H1 (cell line): ENCODE data around the gene TIMP3.

Experiments
- BCL11A ChIP-seq, 2 experiments: IDR thresholded peaks; one replicate each; pipeline ENCODE4 v1.6.1; 2011; ENCODE audit warnings: low read depth in 2 of 2, low read length in 2 of 2, mild to moderate bottlenecking in 2 of 2
- CEBPB ChIP-seq: IDR thresholded peaks from 2 replicates; pipeline ENCODE4 v1.6.1; 2012; ENCODE audit warnings: low read depth, low read length
- POLR2A ChIP-seq, 2 experiments: IDR thresholded peaks; 1 replicate in 1 of 2; 2 replicates in 1 of 2; pipeline ENCODE4 v1.6.1; 2011; ENCODE audit warnings: low read depth in 2 of 2, low read length in 2 of 2, mild to moderate bottlenecking in 2 of 2; ENCODE audit errors: control extremely low read depth in 1 of 2
- RFX5 ChIP-seq: IDR thresholded peaks from 2 replicates; pipeline ENCODE4 v1.6.1; 2011; ENCODE audit warnings: low read depth, low read length, improper control_type of control experiment, borderline replicate concordance
- USF2 ChIP-seq: IDR thresholded peaks from 2 replicates; pipeline ENCODE4 v1.6.1; 2011; ENCODE audit warnings: low read length, improper control_type of control experiment
- YY1 ChIP-seq: IDR thresholded peaks from 2 replicates; pipeline ENCODE4 v1.6.1; 2011; ENCODE audit warnings: low read depth, mild to moderate bottlenecking, low read length
- ZNF274 ChIP-seq: IDR thresholded peaks from 2 replicates; pipeline ENCODE4 v1.7.0; 2012; ENCODE audit warnings: low read length, borderline replicate concordance; ENCODE audit errors: extremely low read depth
- TF ChIP-seq, protein P1 (sequence below), 3 experiments: IDR thresholded peaks; 1 replicate in 2 of 3; 2 replicates in 1 of 3; pipeline versions ENCODE4 v1.5.1 to v1.6.1; 2011; ENCODE audit warnings: low read length in 3 of 3, mild to moderate bottlenecking in 3 of 3, inconsistent platforms in 2 of 3, low read depth in 1 of 3, moderate library complexity in 1 of 3; ENCODE audit not compliant: insufficient read depth in 1 of 3; ENCODE audit errors: control extremely low read depth in 1 of 3
- TF ChIP-seq, protein P2 (sequence below): IDR thresholded peaks from 2 replicates; pipeline ENCODE4 v1.6.1; 2012; ENCODE audit warnings: low read length, inconsistent platforms

DNA sequence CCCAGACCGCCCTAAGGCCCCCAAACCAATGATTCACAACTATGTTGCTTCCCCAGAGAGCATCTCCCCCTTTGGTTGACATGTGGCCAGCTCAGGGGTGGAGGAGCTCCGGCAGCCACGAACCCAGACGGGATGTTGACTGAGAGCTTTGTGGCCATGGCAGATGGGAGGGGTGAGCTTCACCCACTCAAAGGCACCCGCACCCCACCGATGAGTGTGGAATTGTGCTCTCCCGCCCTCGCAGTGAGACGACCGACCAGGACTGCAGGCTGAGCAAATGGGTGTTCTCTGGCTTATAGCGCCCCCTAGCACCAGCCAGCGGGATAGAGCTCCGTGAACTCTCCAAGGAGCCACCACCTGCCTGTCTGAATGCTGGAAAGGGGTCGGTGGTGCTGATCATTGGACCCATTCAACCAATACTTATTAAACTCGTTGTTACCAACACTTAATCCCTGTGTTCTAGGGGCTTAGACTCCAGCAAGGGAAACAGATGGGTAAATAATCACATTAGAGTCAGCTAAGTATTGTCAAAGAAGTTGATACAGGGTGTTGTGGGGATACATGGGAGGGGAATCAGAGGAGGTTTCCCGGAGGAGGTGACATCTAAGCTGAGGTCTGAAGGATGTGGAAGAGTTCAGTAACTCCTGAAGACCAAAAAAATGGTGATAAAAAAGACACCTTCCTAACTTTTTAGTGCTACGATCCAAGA, 4.5 kb upstream of the TIMP3 start:
- TF ChIP-seq, protein P1, sequence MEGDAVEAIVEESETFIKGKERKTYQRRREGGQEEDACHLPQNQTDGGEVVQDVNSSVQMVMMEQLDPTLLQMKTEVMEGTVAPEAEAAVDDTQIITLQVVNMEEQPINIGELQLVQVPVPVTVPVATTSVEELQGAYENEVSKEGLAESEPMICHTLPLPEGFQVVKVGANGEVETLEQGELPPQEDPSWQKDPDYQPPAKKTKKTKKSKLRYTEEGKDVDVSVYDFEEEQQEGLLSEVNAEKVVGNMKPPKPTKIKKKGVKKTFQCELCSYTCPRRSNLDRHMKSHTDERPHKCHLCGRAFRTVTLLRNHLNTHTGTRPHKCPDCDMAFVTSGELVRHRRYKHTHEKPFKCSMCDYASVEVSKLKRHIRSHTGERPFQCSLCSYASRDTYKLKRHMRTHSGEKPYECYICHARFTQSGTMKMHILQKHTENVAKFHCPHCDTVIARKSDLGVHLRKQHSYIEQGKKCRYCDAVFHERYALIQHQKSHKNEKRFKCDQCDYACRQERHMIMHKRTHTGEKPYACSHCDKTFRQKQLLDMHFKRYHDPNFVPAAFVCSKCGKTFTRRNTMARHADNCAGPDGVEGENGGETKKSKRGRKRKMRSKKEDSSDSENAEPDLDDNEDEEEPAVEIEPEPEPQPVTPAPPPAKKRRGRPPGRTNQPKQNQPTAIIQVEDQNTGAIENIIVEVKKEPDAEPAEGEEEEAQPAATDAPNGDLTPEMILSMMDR (IDR thresholded peaks at IDR 0.05; ENCODE audit: control extremely low read depth in 1 of 3, insufficient read depth in 1 of 3, low read depth in 1 of 3, low read length in 3 of 3), result peak; percentile 84 to 95 (median 94)
- TF ChIP-seq RFX5 (no peak), BCL11A (IDR thresholded peaks at IDR 0.05; ENCODE audit: low read depth in 2 of 2, low read length in 2 of 2) (no peak), USF2 (no peak), YY1 (no peak), CEBPB (no peak), POLR2A (IDR thresholded peaks at IDR 0.05; ENCODE audit: control extremely low read depth in 1 of 2, low read depth in 2 of 2, low read length in 2 of 2) (no peak), ZNF274 (no peak)
- TF ChIP-seq, protein P2, sequence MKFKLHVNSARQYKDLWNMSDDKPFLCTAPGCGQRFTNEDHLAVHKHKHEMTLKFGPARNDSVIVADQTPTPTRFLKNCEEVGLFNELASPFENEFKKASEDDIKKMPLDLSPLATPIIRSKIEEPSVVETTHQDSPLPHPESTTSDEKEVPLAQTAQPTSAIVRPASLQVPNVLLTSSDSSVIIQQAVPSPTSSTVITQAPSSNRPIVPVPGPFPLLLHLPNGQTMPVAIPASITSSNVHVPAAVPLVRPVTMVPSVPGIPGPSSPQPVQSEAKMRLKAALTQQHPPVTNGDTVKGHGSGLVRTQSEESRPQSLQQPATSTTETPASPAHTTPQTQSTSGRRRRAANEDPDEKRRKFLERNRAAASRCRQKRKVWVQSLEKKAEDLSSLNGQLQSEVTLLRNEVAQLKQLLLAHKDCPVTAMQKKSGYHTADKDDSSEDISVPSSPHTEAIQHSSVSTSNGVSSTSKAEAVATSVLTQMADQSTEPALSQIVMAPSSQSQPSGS, result no peak
